ENCODE data around the gene PDE4D.
"Not testable (repeated sequence)": the region's sequence is repeated elsewhere in the genome, so short reads cannot be mapped to it uniquely, and the experiment has no call there.

PDE4D gene

GRCh38 chr5:59798862-59799667, 94.5 kb downstream of the PDE4D start:
- DNase-seq, result no peak

GRCh38 chr5:59795141-59795540, 98.4 kb downstream of the PDE4D start:
- no peak for DNase-seq

GRCh38 chr5:59792983-59793585, 100.4 kb downstream of the PDE4D start:
- no peak for DNase-seq

GRCh38 chr5:59791617-59792016, 101.9 kb downstream of the PDE4D start:
- DNase-seq, result no peak

GRCh38 chr5:59790776-59791475, 102.6 kb downstream of the PDE4D start:
- no peak for DNase-seq

- no peak for DNase-seq
These were observed 103.2 kb downstream of the PDE4D start for GRCh38 chr5:59790376-59790775.

GRCh38 chr5:59789894-59790293, 103.6 kb downstream of the PDE4D start:
- no peak for DNase-seq

GRCh38 chr5:59789197-59789596, 104.3 kb downstream of the PDE4D start:
- no peak for DNase-seq

- no peak for DNase-seq
These were observed 107.2 kb downstream of the PDE4D start for GRCh38 chr5:59786334-59786805.

GRCh38 chr5:59785676-59786333, 107.7 kb downstream of the PDE4D start:
- no peak for DNase-seq

- not testable (repeated sequence) for DNase-seq
These were observed 108.8 kb downstream of the PDE4D start for GRCh38 chr5:59784708-59785107.

GRCh38 chr5:59783264-59783663, 110.3 kb downstream of the PDE4D start:
- DNase-seq, result no peak

- DNase-seq, result no peak
These were observed 110.7 kb downstream of the PDE4D start for GRCh38 chr5:59782856-59783255.

- DNase-seq, result no peak
These were observed 114.1 kb downstream of the PDE4D start for GRCh38 chr5:59779453-59779852.

- DNase-seq, result no peak
These were observed 116.5 kb downstream of the PDE4D start for GRCh38 chr5:59777028-59777427.

- DNase-seq, result no peak
These were observed 120.2 kb downstream of the PDE4D start for GRCh38 chr5:59773294-59773693.

- DNase-seq, result no peak
These were observed 120.8 kb downstream of the PDE4D start for GRCh38 chr5:59772757-59773156.

GRCh38 chr5:59772206-59772605, 121.3 kb downstream of the PDE4D start:
- DNase-seq, result no peak

GRCh38 chr5:59770953-59771352, 122.6 kb downstream of the PDE4D start:
- no peak for DNase-seq

GRCh38 chr5:59769832-59770231, 123.7 kb downstream of the PDE4D start:
- no peak for DNase-seq

- DNase-seq, result no peak
These were observed 124.5 kb downstream of the PDE4D start for GRCh38 chr5:59769041-59769360.

- DNase-seq, result no peak
These were observed 125.1 kb downstream of the PDE4D start for GRCh38 chr5:59768152-59769040.
